GM18508 (cell line): ENCODE data around the gene ATP10B.

Experiments used
- ATAC-seq: cut with Tn5 transposase; IDR thresholded peaks from one replicate; pipeline ENCODE4 v1.9.1; 2021; ENCODE audit warnings: moderate number of reproducible peaks; ENCODE audit not compliant: insufficient read depth, unreplicated experiment

The ATP10B gene

GRCh38 chr5:160693831-160694465, 158.1 kb downstream of the ATP10B start:
- no peak for ATAC-seq

GRCh38 chr5:160692271-160692670, 159.7 kb downstream of the ATP10B start:
- no peak for ATAC-seq

- ATAC-seq: no peak
These were observed 166.3 kb downstream of the ATP10B start for GRCh38 chr5:160685695-160686094.

GRCh38 chr5:160685219-160685618, 166.8 kb downstream of the ATP10B start:
- ATAC-seq: no peak

GRCh38 chr5:160679567-160680309, 172.3 kb downstream of the ATP10B start:
- no peak for ATAC-seq

GRCh38 chr5:160675988-160676387, 176.0 kb downstream of the ATP10B start:
- ATAC-seq: no peak

- ATAC-seq: no peak
These were observed 177.1 kb downstream of the ATP10B start for GRCh38 chr5:160674901-160675300.

GRCh38 chr5:160672521-160672920, 179.5 kb downstream of the ATP10B start:
- ATAC-seq: no peak

GRCh38 chr5:160668356-160668755, 183.7 kb downstream of the ATP10B start:
- no peak for ATAC-seq

- ATAC-seq: no peak
These were observed 184.9 kb downstream of the ATP10B start for GRCh38 chr5:160667160-160667559.

GRCh38 chr5:160665460-160665859, 186.6 kb downstream of the ATP10B start:
- no peak for ATAC-seq

- no peak for ATAC-seq
These were observed 191.9 kb downstream of the ATP10B start for GRCh38 chr5:160660132-160660531.

GRCh38 chr5:160657622-160658458, 194.2 kb downstream of the ATP10B start:
- no peak for ATAC-seq

GRCh38 chr5:160657068-160657507, 194.9 kb downstream of the ATP10B start:
- ATAC-seq: no peak

- ATAC-seq: no peak
These were observed 196.3 kb downstream of the ATP10B start for GRCh38 chr5:160655717-160656116.

- no peak for ATAC-seq
These were observed 200.0 kb downstream of the ATP10B start for GRCh38 chr5:160651692-160652645.

GRCh38 chr5:160649304-160649703, 202.7 kb downstream of the ATP10B start:
- no peak for ATAC-seq

GRCh38 chr5:160646033-160646432, 206.0 kb downstream of the ATP10B start:
- ATAC-seq: no peak

- no peak for ATAC-seq
These were observed 208.3 kb downstream of the ATP10B start for GRCh38 chr5:160643616-160644240.
